GM19455 (cell line): ENCODE data around the gene ADAM8.
A peak's percentile ranks its signal among the peaks of the same experiment; 100 is the strongest.
"Not testable (repeated sequence)": the region's sequence is repeated elsewhere in the genome, so short reads cannot be mapped to it uniquely, and the experiment has no call there.

Experiments
- ATAC-seq: cut with Tn5 transposase; IDR thresholded peaks from one replicate; pipeline ENCODE4 v1.9.1; 2021; ENCODE audit not compliant: unreplicated experiment

The ADAM8 gene

GRCh38 chr10:133276435-133277201 lies at the start of gene ADAM8:
Gene ADAM8 (minus strand): TSS chr10:133276868. CDS start chr10:133276817, 51 bp downstream.
- ATAC-seq, result peak; percentile 50

DNA sequence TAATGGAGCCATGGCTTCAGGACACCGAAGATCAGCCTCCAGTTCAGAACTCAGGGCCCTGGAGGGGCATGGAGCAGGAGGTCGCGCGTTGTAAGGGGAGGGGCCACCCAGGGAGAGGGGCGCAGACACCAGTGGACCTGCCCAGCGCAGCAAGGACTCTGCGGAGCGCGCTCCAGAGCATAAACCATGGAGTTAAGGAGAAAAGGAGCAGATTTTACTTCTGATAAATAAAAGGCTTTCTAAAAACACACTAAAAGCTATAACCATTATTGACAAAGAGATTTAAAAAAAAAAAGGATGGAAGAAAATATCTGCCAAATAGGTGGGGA lies 49.5 kb upstream of the ADAM8 start:
- ATAC-seq, result no peak

GRCh38 chr10:133325440-133326222 lies 49.0 kb upstream of the ADAM8 start:
- ATAC-seq, result no peak

GRCh38 chr10:133324857-133325260 lies 48.2 kb upstream of the ADAM8 start:
- no peak for ATAC-seq

GRCh38 chr10:133324198-133324792 lies 47.6 kb upstream of the ADAM8 start:
- ATAC-seq, result peak; percentile 55

DNA sequence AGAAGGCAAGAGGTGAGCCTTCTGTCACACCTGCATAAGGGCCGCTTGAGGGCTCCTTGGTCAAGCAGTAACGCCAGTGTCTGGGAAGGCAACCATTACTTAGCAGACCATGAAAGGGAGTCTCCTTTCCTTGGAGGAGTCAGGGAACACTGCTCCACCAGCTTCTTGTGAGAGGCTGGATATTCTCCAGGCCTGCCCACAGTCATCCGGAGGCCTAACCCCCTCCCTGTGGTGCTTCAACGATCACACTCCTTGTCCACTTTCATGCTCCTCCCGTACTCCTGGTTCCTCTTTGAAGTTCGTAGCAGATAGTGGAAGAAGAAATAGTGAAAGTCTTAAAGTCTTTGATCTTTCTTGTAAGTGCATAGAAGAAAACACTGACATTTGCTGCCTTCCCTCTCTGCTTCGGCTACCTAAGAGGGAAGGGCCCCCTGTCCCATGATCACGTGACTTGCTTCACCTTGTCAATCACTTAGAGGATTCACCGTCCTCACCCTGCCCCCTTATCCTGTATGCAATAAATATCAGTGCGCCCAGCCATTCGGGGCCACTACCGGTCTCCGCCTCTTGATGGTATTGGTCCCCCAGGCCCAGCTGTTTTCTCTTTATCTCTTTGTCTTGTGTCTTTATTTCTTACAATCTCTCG lies 45.5 kb upstream of the ADAM8 start:
- ATAC-seq, result not testable (repeated sequence)

- ATAC-seq, result not testable (repeated sequence)
Measured at GRCh38 chr10:133320852-133321422, 44.3 kb upstream of the ADAM8 start.

GRCh38 chr10:133318494-133319127 lies 41.9 kb upstream of the ADAM8 start:
- ATAC-seq, result peak; percentile 65

GRCh38 chr10:133316732-133317131 lies 40.1 kb upstream of the ADAM8 start:
- no peak for ATAC-seq

- ATAC-seq, result no peak
Measured at GRCh38 chr10:133316266-133316665, 39.6 kb upstream of the ADAM8 start.

GRCh38 chr10:133315847-133316246 lies 39.2 kb upstream of the ADAM8 start:
- no peak for ATAC-seq

- no peak for ATAC-seq
Measured at GRCh38 chr10:133314911-133315310, 38.2 kb upstream of the ADAM8 start.

DNA sequence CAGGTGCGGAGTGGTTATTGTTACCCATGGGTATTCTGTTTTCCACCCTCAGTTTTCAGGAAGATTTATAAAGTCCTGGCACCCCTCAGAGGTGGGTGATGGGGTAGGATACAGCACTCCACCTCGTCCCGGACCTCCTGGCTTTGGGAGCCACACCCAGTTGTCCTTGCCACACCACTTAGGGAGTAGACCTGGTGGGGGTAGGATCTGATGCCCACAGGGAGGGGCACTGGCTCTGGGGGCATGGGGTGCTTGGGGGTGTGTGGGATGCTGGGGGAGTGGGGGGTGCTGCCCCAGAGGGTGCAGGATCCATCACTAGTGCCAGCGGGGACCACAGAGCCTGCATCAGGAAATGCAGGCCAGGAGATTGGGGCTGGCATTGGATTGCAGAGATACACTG lies 36.5 kb upstream of the ADAM8 start:
- ATAC-seq, result no peak

GRCh38 chr10:133312769-133313145 lies 36.1 kb upstream of the ADAM8 start:
- ATAC-seq, result no peak

DNA sequence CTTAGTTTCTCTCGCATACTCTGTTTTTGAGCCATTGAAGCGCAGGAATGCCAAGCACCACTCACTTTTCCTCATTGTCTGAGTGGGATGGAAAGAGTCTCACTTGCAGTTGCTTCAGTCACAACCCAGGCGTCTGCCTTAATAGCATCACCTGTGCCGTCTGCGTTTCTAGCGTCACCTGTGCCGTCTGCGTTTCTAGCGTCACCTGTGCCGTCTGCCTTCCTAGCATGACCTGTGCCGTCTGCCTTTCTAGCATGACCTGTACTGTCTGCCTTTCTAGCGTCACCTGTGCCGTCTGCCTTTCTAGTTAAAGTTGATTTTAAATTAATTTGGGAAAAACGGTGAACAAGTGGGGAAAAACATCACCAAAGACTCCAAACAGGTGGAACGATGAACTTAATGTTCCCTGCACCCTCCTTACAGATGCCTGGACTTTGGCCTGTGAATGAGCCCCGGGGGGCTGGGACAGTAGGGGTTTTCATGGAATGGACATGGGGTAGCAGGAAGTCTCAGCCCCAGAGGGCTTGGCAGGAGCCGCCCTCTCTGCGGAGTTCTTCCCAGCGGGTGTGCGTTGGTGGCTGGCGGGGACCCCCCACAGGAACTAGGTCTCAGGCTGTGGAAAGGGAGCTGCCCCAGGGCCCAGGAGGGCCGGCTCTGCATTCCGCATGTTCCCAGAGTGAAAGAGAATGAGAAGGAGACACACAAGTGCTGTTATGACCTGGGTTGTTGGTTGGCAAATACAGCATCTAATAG lies 35.5 kb upstream of the ADAM8 start:
- no peak for ATAC-seq

- ATAC-seq, result no peak
Measured at GRCh38 chr10:133311570-133311969, 34.9 kb upstream of the ADAM8 start.

DNA sequence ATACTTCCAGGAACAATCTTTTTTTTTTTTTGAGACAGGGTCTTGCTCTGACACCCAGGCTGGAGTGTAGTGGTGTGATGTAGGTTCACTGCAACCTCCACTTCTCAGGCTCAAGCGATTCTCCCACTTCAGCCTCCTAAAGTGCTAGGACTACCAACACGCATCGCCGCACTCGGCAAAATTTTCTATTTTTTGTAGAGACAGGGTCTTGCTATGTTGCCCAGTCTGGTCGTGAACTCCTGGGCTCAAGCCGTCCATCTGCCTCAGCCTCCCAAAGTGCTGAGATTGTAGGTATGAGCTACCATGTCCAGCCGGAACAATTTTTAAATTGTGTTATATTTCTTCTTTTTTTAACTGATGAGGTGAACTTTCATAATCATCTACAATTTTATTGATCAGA lies 34.1 kb upstream of the ADAM8 start:
- no peak for ATAC-seq

- ATAC-seq, result no peak
Measured at GRCh38 chr10:133310399-133310755, 33.7 kb upstream of the ADAM8 start.

DNA sequence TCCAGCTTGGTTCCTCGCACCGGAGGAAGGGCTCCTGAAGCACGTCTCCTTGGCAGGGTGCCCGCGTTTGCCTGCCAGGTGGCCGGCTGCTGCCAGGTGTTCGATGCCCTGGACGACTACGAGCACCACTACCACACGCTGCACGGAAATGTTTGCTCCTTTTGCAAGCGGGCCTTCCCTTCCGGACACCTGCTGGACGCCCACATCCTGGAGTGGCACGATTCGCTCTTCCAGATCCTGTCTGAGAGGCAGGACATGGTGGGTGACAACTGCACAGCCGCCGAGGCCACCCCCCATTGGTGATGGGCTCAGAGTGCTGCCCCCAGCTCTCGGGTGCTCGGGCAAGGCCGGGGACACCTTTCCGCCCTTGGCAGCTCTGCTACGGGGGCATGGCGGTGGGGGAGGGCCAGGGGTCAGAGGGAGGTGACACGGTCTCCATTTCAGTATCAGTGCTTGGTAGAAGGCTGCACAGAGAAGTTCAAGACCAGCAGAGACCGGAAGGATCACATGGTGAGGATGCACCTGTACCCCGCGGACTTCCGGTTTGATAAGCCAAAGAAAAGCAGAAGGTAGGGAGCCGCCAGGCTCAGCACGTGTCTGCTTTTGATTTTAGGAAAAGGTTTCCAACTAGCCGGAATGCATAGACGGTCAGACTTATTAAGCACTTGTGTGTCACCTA lies 33.2 kb upstream of the ADAM8 start:
- no peak for ATAC-seq
